NB4 (cell line): Measurements from ENCODE around the gene CDADC1.
A peak's percentile ranks its signal among the peaks of the same experiment; 100 is the strongest.

Experiments
- DNase-seq: peaks from one replicate; pipeline ENCODE4 v3.0.0; 2010; ENCODE audit warnings: low read depth
- H3K4me3 ChIP-seq: one replicate; pipeline ENCODE4 v1.5.1; 2011; ENCODE audit warnings: mild to moderate bottlenecking, low read depth, low read length, moderate library complexity
- MYC ChIP-seq: IDR thresholded peaks from 2 replicates; pipeline ENCODE4 v1.6.1; 2011; ENCODE audit warnings: low read depth, low read length
- POLR2A ChIP-seq: IDR thresholded peaks from 2 replicates; pipeline ENCODE4 v1.6.1; 2011; ENCODE audit warnings: mild to moderate bottlenecking; ENCODE audit not compliant: insufficient read length; ENCODE audit errors: extremely low read depth
- TF ChIP-seq, protein P1 (sequence below): IDR thresholded peaks from one replicate; pipeline ENCODE4 v1.5.1; 2012; ENCODE audit warnings: low read depth, low read length
- TF ChIP-seq, protein P2 (sequence below): IDR thresholded peaks from 2 replicates; pipeline ENCODE4 v1.6.1; 2011; ENCODE audit warnings: low read depth, low read length

The CDADC1 gene

DNA sequence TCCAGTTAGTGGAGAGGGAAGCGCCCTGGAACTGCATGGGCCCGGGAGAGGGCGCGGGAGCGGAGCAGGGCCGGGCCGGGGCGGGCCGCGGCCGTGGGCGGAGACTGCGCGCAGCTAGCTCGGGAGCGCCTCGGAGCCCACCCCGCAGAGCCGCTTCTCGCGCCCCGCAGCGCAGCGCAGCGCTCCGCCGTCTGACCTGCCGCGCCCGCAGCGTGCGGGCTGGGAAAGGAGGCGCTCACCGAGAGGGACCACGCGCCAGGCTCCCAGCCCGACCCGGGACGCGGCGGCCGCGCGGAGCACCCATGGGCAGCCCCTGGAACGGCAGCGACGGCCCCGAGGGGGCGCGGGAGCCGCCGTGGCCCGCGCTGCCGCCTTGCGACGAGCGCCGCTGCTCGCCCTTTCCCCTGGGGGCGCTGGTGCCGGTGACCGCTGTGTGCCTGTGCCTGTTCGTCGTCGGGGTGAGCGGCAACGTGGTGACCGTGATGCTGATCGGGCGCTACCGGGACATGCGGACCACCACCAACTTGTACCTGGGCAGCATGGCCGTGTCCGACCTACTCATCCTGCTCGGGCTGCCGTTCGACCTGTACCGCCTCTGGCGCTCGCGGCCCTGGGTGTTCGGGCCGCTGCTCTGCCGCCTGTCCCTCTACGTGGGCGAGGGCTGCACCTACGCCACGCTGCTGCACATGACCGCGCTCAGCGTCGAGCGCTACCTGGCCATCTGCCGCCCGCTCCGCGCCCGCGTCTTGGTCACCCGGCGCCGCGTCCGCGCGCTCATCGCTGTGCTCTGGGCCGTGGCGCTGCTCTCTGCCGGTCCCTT lies 27.5 kb upstream of the CDADC1 start, which contains the start of gene MLNR:
TSS of gene MLNR (plus strand) at position 303 of the 820 bp plus-strand sequence. CDS start at position 303, 0 bp downstream.
- no peak for DNase-seq
- TF ChIP-seq MYC: no peak
- TF ChIP-seq, protein P1, sequence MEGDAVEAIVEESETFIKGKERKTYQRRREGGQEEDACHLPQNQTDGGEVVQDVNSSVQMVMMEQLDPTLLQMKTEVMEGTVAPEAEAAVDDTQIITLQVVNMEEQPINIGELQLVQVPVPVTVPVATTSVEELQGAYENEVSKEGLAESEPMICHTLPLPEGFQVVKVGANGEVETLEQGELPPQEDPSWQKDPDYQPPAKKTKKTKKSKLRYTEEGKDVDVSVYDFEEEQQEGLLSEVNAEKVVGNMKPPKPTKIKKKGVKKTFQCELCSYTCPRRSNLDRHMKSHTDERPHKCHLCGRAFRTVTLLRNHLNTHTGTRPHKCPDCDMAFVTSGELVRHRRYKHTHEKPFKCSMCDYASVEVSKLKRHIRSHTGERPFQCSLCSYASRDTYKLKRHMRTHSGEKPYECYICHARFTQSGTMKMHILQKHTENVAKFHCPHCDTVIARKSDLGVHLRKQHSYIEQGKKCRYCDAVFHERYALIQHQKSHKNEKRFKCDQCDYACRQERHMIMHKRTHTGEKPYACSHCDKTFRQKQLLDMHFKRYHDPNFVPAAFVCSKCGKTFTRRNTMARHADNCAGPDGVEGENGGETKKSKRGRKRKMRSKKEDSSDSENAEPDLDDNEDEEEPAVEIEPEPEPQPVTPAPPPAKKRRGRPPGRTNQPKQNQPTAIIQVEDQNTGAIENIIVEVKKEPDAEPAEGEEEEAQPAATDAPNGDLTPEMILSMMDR: no peak
- no peak within 1 kb of the TSS for H3K4me3 ChIP-seq

DNA sequence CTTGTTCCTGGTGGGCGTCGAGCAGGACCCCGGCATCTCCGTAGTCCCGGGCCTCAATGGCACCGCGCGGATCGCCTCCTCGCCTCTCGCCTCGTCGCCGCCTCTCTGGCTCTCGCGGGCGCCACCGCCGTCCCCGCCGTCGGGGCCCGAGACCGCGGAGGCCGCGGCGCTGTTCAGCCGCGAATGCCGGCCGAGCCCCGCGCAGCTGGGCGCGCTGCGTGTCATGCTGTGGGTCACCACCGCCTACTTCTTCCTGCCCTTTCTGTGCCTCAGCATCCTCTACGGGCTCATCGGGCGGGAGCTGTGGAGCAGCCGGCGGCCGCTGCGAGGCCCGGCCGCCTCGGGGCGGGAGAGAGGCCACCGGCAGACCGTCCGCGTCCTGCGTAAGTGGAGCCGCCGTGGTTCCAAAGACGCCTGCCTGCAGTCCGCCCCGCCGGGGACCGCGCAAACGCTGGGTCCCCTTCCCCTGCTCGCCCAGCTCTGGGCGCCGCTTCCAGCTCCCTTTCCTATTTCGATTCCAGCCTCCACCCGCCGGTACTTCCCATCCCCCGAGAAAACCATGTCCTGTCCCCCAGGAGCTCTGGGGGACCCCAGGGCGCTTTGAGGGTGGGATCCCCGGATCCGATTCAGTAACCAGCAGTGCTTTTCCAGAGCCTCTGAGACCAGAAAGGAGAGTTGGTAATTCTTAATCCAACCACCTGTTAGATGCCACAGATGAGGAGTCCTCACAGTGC lies 26.7 kb upstream of the CDADC1 start:
- no peak overlapping the region for H3K4me3 ChIP-seq
- no peak for TF ChIP-seq MYC
- TF ChIP-seq, protein P1: no peak
- DNase-seq: no peak

DNA sequence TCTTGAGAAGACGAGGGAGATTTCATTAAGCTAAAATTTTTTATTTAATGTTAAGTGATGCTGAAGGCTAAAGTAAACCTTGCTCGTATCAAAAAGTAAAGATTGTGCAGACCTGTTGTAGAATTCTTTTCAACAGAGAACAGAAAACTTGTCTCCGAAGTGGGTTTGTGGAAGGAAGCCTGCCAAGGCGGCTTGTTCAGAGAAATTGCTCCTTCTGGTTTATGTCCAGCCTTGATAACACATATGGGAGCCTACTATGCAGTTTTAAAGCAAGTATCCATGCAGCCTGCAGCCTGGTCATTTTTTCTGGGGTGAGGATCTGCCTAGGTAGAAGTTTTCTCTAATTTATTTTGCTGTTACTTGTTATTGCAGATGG lies 26.1 kb upstream of the CDADC1 start:
- no peak overlapping the region for H3K4me3 ChIP-seq
- no peak for DNase-seq
- no peak for TF ChIP-seq MYC
- no peak for TF ChIP-seq POLR2A
- TF ChIP-seq, protein P1: no peak
- TF ChIP-seq, protein P2, sequence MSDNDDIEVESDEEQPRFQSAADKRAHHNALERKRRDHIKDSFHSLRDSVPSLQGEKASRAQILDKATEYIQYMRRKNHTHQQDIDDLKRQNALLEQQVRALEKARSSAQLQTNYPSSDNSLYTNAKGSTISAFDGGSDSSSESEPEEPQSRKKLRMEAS: no peak

DNA sequence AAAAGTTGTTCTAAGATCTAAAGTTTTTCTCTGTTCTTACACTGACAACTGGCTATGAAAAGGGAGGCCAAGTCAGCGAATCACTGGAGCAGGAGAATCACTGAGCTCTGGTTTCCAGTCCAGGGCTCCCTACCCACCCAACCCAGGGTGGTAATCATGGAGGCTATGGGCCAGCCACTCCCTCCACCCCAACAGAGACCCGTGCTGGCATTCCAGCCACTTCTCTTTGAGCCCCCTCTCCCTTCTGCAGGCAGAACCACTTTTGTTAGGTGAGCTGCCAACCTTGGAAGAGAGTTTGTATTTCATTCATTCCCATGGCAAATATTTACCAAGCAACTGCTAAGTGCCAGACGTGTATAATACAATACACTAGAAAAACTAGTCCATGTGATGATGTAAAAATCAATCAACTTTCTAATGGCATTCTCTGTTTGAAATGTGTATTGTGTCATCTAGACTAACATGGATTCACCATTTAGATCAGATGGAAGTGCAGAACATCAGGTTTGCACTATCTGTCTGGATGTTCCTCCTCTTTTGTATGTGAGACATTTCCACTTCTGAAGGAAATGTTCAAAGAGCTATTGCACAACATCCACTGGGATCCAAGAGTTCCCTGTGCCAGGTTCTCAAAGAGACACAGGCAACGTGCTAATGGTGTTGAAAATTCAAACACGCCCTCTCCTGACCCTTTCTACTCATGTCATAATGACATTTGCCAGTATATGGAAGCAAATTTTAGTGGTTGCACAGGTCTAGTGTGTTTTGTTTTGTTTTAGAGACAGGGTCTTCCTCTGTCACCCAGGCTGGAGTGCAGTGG lies 22.3 kb upstream of the CDADC1 start:
- H3K4me3 ChIP-seq: no peak overlapping the region
- no peak for TF ChIP-seq MYC
- peak; percentile 29 for DNase-seq

DNA sequence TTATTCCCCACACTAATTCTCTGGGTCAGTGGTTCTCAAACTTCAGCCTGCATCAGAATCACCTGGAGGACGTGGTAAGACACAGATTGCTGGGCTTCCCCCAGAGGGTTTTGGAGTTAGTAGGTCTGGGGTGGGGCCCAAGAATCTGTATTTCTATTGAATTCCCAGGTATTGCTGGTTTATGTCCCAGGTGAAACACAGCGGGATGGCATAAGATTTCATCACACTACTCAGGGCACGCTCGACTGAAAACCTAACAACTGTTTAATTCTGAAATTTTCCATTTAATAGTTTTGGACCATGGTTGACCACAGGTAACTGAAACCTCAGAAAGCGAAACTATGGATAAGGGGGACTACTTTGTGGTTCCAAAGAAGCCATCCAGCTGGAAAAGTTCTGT lies 21.1 kb upstream of the CDADC1 start:
- DNase-seq: no peak
- H3K4me3 ChIP-seq: no peak overlapping the region
- TF ChIP-seq, protein P2: no peak
- TF ChIP-seq POLR2A: no peak
- TF ChIP-seq MYC: no peak
- TF ChIP-seq, protein P1: no peak

DNA sequence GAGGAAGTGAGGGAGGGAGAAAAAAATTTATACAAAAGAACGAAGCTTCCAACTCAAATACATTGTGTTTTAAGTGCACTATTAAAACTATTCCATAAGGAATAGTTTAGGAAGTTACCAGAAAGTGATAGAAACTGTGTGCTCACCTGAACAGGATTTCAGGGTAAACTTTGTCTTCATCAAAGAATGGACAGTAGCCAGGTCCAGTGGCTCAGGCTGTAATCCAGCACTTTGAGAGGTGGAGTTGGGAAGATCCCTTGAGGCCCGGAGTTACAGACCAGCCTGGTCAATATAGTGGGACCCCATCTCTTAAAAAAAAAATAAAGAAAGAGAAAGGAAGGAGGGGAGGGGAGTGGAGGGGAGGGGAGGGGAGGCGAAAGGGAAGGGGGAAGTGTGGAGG lies 13.0 kb upstream of the CDADC1 start:
- H3K4me3 ChIP-seq: no peak overlapping the region
- TF ChIP-seq MYC: no peak
- no peak for TF ChIP-seq POLR2A
- TF ChIP-seq, protein P2: no peak
- TF ChIP-seq, protein P1: no peak

More for the DNA sequence above, 13.0 kb upstream of the CDADC1 start:
- DNase-seq: no peak
